NCI-H146 treated with DMSO at 0.1 percent for 48 hours (cell line): ENCODE results near the gene AMY1C.
"Not testable (repeated sequence)": the region's sequence is repeated elsewhere in the genome, so short reads cannot be mapped to it uniquely, and the experiment has no call there.

Source experiments
- DNase-seq: peaks from one replicate; lab custom pipeline; 2025; ENCODE audit not compliant: unreplicated experiment; lab: John Stamatoyannopoulos, UW

Gene AMY1C

GRCh38 chr1:103749598-103749997 lies at the start of gene AMY1C:
Gene AMY1C (plus strand): TSS chr1:103749898. CDS start chr1:103750470, 572 bp downstream.
- DNase-seq, result not testable (repeated sequence)

DNA sequence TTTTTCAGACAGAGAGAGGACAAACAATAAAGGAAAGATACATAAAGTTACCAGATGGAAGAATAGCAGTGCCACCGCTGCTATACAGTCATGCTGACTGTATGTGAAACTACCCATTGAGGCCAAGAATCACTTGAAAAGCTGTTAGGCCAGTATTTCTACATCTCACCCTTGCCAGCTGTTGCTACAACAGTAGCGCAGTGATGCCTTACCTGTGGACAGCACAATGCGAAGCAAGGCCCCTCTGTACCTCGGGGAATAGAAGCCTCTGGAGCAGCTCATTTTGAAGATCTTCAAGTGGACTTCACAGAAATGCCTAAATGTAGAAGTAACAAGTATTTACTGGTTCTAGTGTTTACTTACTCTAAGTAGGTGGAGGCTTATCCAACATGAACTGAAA lies 49.0 kb upstream of the AMY1C start:
- DNase-seq, result not testable (repeated sequence)

- not testable (repeated sequence) for DNase-seq
Observed at GRCh38 chr1:103701256-103701655, 48.4 kb upstream of the AMY1C start.

DNA sequence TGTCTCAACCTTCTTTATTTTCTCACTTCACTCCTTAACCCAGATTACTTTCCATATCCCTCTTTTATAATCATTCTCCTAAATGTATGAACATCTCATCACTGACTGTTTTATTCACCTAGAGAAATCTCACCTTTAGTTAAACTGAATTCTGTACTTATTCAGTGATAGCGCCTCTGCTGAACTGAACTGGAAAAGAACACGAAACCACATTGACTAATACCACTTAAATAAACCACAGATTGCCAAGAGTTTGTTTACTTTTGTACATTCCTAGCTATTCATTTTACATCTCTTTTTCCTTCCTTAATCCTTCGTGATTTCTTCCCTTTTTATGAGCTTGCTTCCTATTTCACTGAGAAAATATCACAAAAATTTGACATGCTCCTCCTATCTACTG lies 42.0 kb upstream of the AMY1C start:
- not testable (repeated sequence) for DNase-seq

DNA sequence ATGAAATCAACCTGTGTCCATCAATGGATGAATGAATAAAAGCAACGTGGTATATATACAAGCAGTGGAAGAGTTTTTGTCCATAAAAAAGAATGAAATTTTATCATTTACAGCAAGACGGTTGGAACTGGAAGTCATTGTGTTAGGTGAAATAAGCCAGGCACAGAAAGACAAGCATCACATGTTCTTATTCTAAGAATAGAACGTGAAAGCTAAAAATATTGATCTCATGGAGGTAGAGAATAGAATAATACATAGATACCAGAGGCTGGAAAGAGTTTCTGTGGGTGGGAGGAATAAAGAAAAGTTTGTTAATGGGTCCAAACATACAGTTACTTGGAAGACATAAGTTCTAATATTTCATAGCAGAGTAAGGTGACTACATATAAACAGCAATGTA lies 39.3 kb upstream of the AMY1C start:
- not testable (repeated sequence) for DNase-seq

DNA sequence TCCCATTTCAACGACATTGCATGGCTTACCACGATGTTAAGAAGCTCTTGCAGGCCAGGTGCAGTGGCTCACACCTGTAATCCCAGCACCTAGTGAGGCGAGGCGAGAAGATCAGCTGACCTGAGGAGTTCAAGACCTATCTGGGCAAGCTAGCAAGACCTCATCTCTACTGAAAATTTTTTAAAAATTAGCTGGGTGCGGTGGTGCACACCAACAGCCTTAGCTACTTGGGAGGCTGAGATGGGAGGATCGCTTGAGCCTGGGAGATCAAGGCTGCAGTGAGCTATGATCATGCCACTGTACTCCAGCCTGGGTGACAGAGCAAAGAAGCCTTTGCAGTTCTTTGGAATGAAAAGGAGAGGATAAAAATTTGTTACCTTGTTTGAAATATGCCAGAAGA lies 32.3 kb upstream of the AMY1C start:
- not testable (repeated sequence) for DNase-seq

DNA sequence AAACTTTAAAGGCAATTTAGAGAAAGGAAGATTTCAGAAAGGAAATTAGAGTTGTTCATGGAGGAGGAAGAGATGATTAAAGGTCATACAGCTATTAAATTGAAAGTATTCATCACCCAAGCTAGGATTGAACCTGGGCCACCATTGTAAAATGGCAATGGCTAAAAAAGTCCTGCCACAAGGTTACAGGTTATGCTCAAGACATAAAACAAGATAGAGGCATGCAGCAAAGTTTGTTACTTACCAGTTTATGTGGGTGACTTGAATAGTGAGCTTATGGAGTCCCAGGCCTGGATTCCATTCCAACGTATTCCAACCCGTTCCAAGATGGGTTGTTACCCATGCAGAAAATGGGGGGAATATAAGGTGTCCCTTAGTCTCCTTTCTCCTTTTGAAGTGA lies 28.2 kb upstream of the AMY1C start:
- not testable (repeated sequence) for DNase-seq

DNA sequence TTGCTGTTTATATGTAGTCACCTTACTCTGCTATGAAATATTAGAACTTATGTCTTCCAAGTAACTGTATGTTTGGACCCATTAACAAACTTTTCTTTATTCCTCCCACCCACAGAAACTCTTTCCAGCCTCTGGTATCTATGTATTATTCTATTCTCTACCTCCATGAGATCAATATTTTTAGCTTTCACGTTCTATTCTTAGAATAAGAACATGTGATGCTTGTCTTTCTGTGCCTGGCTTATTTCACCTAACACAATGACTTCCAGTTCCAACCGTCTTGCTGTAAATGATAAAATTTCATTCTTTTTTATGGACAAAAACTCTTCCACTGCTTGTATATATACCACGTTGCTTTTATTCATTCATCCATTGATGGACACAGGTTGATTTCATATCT lies 14.4 kb upstream of the AMY1C start:
- not testable (repeated sequence) for DNase-seq

DNA sequence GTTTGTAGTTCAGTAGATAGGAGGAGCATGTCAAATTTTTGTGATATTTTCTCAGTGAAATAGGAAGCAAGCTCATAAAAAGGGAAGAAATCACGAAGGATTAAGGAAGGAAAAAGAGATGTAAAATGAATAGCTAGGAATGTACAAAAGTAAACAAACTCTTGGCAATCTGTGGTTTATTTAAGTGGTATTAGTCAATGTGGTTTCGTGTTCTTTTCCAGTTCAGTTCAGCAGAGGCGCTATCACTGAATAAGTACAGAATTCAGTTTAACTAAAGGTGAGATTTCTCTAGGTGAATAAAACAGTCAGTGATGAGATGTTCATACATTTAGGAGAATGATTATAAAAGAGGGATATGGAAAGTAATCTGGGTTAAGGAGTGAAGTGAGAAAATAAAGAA lies 11.7 kb upstream of the AMY1C start:
- not testable (repeated sequence) for DNase-seq

DNA sequence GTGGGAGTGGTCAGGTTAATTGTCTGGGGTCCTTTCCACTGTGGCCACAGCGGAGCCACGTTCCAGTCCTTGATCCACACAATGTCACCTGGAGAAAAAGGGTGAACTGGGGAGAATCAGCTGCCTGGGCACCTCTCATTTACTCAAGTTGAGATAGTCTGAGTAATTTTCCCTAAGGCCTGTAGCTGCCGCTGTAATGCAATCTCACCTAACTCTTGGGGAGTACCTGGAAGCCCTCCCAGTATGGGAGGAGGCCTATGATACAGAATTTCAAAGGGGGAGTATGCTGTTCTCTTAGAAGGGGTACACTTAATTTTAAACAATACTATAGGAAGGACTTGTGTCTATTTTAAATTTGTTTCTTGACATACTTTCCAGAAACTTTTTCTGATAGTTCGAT lies 5.2 kb upstream of the AMY1C start:
- DNase-seq, result not testable (repeated sequence)

GRCh38 chr1:103745040-103745439 lies 4.7 kb upstream of the AMY1C start:
- DNase-seq, result not testable (repeated sequence)

DNA sequence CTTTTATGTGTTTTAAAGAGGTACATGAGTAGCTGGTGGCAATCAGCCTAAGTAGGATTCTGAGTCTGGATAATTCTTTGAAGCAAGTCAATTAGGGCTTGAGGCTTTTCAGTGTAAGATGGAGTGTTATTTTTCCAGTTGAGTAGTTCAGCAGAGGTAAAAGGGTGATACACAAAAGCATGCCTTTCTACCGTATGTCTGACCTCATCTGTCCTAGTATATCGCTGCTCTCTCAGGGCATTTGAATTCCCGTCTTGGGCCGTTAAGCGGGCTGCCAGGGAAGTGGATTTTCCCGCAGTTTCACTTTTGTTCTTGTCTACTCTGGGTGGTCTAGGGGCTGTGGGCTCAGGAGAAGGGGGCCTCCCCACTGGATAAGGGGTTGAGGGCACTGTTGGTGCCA lies 1.4 kb upstream of the AMY1C start:
- not testable (repeated sequence) for DNase-seq

DNA sequence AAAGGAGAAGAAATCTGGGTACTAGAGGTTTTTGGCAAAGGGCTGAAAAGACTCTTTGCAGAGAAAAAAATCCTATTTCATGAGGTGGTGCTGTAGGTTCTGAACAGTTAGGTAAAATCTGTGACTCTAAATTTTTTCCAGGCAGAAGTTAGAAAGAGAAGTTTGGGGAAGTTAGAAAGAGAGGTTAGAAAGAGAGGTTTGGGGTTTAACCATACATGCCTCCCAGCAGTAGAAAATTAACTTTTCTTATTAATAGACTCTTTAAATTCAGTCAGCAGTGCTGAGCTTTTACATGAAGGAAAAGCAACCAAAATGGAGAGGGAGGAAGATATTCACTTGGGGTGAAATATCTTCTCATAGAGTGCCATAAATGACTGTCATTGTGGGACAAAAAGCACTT lies 12.2 kb downstream of the AMY1C start:
- DNase-seq, result no peak

- DNase-seq, result no peak
Observed at GRCh38 chr1:103779932-103780331, 30.2 kb downstream of the AMY1C start.

DNA sequence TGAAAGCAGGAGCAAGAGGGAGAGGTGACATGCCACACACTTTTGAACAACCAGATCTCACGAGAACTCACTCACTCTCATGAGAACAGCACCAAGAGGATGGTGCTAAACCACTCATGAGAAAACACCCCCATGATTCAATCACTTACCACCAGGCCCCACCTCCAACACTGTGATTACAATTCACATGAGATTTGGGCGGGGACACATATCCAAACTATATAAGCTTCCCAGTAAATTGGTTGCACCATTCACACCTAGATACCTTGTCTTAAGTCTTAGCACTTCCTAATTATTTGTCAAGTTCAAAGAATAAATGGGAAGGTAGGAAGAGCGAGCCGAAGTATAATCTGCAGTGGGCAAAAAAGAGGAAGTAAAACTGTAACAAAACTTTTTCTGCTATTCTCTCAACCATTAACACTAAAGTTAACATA lies 34.3 kb downstream of the AMY1C start:
- no peak for DNase-seq

- DNase-seq, result no peak
Observed at GRCh38 chr1:103788377-103788776, 38.7 kb downstream of the AMY1C start.

- no peak for DNase-seq
Observed at GRCh38 chr1:103790172-103790571, 40.5 kb downstream of the AMY1C start.
